CD4-positive, alpha-beta T cell (primary cell): Measurements from ENCODE around the gene LARGE1. TPM values are rescaled to one million over a fixed set of nuclear protein-coding genes. Genes with fewer than 3 reads are reported as not detected.

Experiments used
- ATAC-seq: fragments of 200-7000 bp; cut with Tn5 transposase; one replicate; pipeline ENCODE4 v1.10.0; 2022; ENCODE audit warnings: mild to moderate bottlenecking; ENCODE audit not compliant: poor library complexity
- CTCF ChIA-PET: fragments of 350-600 bp; sonication (Branson Sonifier 250); formaldehyde crosslinking; loops from one replicate; lab custom pipeline; 2021; ENCODE audit warnings: antibody characterized with exemption, inconsistent platforms; lab: Charles Lee
- POLR2A ChIA-PET: fragments of 350-600 bp; sonication (Branson Sonifier 250); formaldehyde crosslinking; loops from one replicate; lab custom pipeline; 2021; ENCODE audit warnings: antibody characterized with exemption, inconsistent platforms; lab: Charles Lee
- DNase-seq, 14 experiments: peaks; one replicate each; pipeline ENCODE4 v3.0.0-alpha.2; 2013 to 2020; ENCODE audit warnings: mixed read lengths in 2 of 14
- H3K27ac ChIP-seq, 2 donors: one replicate each; pipeline versions ENCODE4 v1.5.1 to v1.7.0; 2013; ENCODE audit warnings: low read length in 2 of 2, low read depth in 1 of 2, mild to moderate bottlenecking in 1 of 2
- H3K27me3 ChIP-seq, 2 experiments: 1 replicate in 1 of 2; 2 replicates in 1 of 2; pipeline versions ENCODE4 v1.6.1 to v1.7.0; 2013; ENCODE audit warnings: low read length in 2 of 2, control low read depth in 1 of 2, mild to moderate bottlenecking in 1 of 2, moderate library complexity in 1 of 2; ENCODE audit not compliant: insufficient read depth in 2 of 2, control insufficient read depth in 1 of 2
- H3K36me3 ChIP-seq: one replicate; pipeline ENCODE4 v1.6.1; 2013; ENCODE audit warnings: low read length, control low read depth; ENCODE audit not compliant: insufficient read depth
- H3K4me1 ChIP-seq: one replicate; pipeline ENCODE4 v1.6.1; 2013; ENCODE audit warnings: low read length, control low read depth; ENCODE audit not compliant: insufficient read depth
- H3K4me3 ChIP-seq: one replicate; pipeline ENCODE4 v1.5.1; 2013; ENCODE audit warnings: mild to moderate bottlenecking, low read length, moderate library complexity
- H3K9me3 ChIP-seq, 2 experiments: 1 replicate in 1 of 2; 2 replicates in 1 of 2; pipeline versions ENCODE4 v1.6.1 to v1.7.0; 2013; ENCODE audit warnings: low read length in 2 of 2, mild to moderate bottlenecking in 2 of 2, control low read depth in 1 of 2, moderate library complexity in 1 of 2; ENCODE audit not compliant: control insufficient read depth in 1 of 2, insufficient read depth in 1 of 2
- H3K27ac Mint-ChIP-seq: one replicate; pipeline ENCODE4 v1.8.0; 2020; ENCODE audit warnings: mixed read lengths
- H3K27me3 Mint-ChIP-seq: one replicate; pipeline ENCODE4 v1.8.0; 2021; ENCODE audit warnings: mixed read lengths
- H3K36me3 Mint-ChIP-seq: one replicate; pipeline ENCODE4 v1.8.0; 2021; ENCODE audit warnings: low read depth, mixed read lengths
- H3K4me1 Mint-ChIP-seq: one replicate; pipeline ENCODE4 v1.8.0; 2021; ENCODE audit warnings: low read depth, mixed read lengths
- H3K4me3 Mint-ChIP-seq: one replicate; pipeline ENCODE4 v1.8.0; 2020; ENCODE audit warnings: mild to moderate bottlenecking, mixed read lengths
- H3K9me3 Mint-ChIP-seq: one replicate; pipeline ENCODE4 v1.8.0; 2020; ENCODE audit warnings: mixed read lengths
- CTCF ChIP-seq: fragments of 200-600 bp; IDR thresholded peaks from one replicate; pipeline ENCODE4 v1.8.0; 2022; ENCODE audit warnings: antibody characterized with exemption, mild to moderate bottlenecking
- intact Hi-C, 2 experiments: fragments of 100-400 bp; cut with DNase I in 1 of 2; cut with micrococcal nuclease in 1 of 2; formaldehyde crosslinking; loops; one replicate each; pipeline versions ENCODE4 v1.15.1 to v1.9.0; 2023 to 2025; cut with DNase I, micrococcal nuclease
- total RNA-seq, 174 experiments: library from RNA in 2 of 174; stranded (reverse) in 2 of 174; gene quantifications; one replicate each; pipeline ENCODE4 v1.2.3 and lab custom pipeline; 2021 to 2026

LARGE1 gene
- total RNA-seq, 2 experiments from 2014 or later, result 0.14 to 0.70 TPM

- Histone ChIP-seq H3K27me3 (peaks cover 0 to 2% of the 10 kb centered on the region in 2 experiments), H3K36me3 (no peaks in the 10 kb centered on the region), H3K27ac (no peak overlapping the region), H3K4me1 (no peaks in the 10 kb centered on the region), H3K9me3 (peaks cover 0 to 4% of the 10 kb centered on the region in 2 experiments), H3K4me3 (no peak overlapping the region)
- no peak for DNase-seq
- H3K27ac Mint-ChIP-seq, result no peak overlapping the region
- CTCF ChIA-PET, result no interaction called here
- intact Hi-C loops, result no loop called here
- H3K4me1 Mint-ChIP-seq, result no peaks in the 10 kb centered on the region
- no peak for ATAC-seq
- H3K27me3 Mint-ChIP-seq, result no peaks in the 10 kb centered on the region
- H3K36me3 Mint-ChIP-seq, result no peaks in the 10 kb centered on the region
- H3K4me3 Mint-ChIP-seq, result no peak overlapping the region
- no peak for TF ChIP-seq CTCF
- POLR2A ChIA-PET, result no interaction called here
- peaks cover 23% of the 10 kb centered on the region for H3K9me3 Mint-ChIP-seq
Observed at GRCh38 chr22:33756508-33756949, 163.7 kb downstream of the LARGE1 start.

GRCh38 chr22:33748714-33749113 lies 171.6 kb downstream of the LARGE1 start:
- Histone ChIP-seq H3K27ac (no peak overlapping the region), H3K9me3 (peaks cover 0 to 7% of the 10 kb centered on the region in 2 experiments), H3K4me1 (no peaks in the 10 kb centered on the region), H3K4me3 (no peak overlapping the region), H3K36me3 (no peaks in the 10 kb centered on the region), H3K27me3 (no peaks in the 10 kb centered on the region)
- Mint-ChIP-seq H3K4me3 (no peak overlapping the region), H3K27ac (no peak overlapping the region), H3K9me3 (peaks cover 6% of the 10 kb centered on the region), H3K27me3 (no peaks in the 10 kb centered on the region), H3K4me1 (no peaks in the 10 kb centered on the region), H3K36me3 (no peaks in the 10 kb centered on the region)
- no peak for TF ChIP-seq CTCF
- POLR2A ChIA-PET, result no interaction called here
- intact Hi-C loops, result no loop called here
- DNase-seq (no peak), ATAC-seq (no peak)
- CTCF ChIA-PET, result no interaction called here

GRCh38 chr22:33747576-33748180 lies 172.6 kb downstream of the LARGE1 start:
- Histone ChIP-seq H3K27ac (no peak overlapping the region), H3K9me3 (peaks cover 0 to 7% of the 10 kb centered on the region in 2 experiments), H3K4me3 (no peak overlapping the region), H3K36me3 (no peaks in the 10 kb centered on the region), H3K4me1 (no peaks in the 10 kb centered on the region), H3K27me3 (no peaks in the 10 kb centered on the region)
- H3K9me3 Mint-ChIP-seq, result peaks cover 4% of the 10 kb centered on the region
- no peak overlapping the region for H3K4me3 Mint-ChIP-seq
- no peaks in the 10 kb centered on the region for H3K4me1 Mint-ChIP-seq
- intact Hi-C loops, result no loop called here
- H3K27me3 Mint-ChIP-seq, result no peaks in the 10 kb centered on the region
- no peak overlapping the region for H3K27ac Mint-ChIP-seq
- H3K36me3 Mint-ChIP-seq, result no peaks in the 10 kb centered on the region
- ATAC-seq (no peak), DNase-seq (no peak)
- POLR2A ChIA-PET, result no interaction called here
- no peak for TF ChIP-seq CTCF
- CTCF ChIA-PET, result no interaction called here
